ENCODE data around the gene GIPC2.

GIPC2 gene

DNA sequence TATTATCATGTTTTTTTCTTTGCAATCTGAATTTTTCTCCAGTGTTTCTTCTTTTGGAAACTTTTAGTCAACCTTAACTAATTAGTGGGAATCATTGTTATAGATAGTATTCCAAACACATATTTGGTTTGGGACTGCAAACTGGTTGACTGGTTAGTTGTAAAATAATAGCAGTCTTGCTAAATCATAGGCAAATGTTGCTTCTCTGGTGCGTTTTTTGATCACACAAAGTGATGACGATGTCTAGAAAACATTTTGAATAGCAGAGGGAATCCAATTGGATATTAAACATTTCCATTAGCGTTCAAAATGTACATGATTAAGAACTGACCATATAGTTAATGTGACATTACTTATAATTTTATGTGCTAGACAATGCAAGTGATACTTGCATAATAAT is 36.5 kb upstream of the GIPC2 start:
- H3K27me3 ChIP-seq (ENCODE audit: insufficient read depth, poor library complexity, severe bottlenecking) = no peaks in the 10 kb centered on the region
- no peak overlapping the region for H3K4me3 ChIP-seq (replicated peaks; ENCODE audit: insufficient read depth, low read length)
- no peak overlapping the region for H3K27ac ChIP-seq (replicated peaks)
- DNase-seq (ENCODE audit: low read depth in 1 of 2, low spot score in 1 of 2) = no peak
- TF ChIP-seq GABPA (IDR thresholded peaks at IDR 0.05; ENCODE audit: low read depth) = no peak
- no peak for TF ChIP-seq POLR2AphosphoS5 (IDR thresholded peaks at IDR 0.05; ENCODE audit: low read depth)
- TF ChIP-seq, protein P1, sequence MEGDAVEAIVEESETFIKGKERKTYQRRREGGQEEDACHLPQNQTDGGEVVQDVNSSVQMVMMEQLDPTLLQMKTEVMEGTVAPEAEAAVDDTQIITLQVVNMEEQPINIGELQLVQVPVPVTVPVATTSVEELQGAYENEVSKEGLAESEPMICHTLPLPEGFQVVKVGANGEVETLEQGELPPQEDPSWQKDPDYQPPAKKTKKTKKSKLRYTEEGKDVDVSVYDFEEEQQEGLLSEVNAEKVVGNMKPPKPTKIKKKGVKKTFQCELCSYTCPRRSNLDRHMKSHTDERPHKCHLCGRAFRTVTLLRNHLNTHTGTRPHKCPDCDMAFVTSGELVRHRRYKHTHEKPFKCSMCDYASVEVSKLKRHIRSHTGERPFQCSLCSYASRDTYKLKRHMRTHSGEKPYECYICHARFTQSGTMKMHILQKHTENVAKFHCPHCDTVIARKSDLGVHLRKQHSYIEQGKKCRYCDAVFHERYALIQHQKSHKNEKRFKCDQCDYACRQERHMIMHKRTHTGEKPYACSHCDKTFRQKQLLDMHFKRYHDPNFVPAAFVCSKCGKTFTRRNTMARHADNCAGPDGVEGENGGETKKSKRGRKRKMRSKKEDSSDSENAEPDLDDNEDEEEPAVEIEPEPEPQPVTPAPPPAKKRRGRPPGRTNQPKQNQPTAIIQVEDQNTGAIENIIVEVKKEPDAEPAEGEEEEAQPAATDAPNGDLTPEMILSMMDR (IDR thresholded peaks at IDR 0.05; ENCODE audit: insufficient read depth, low read length) = no peak
- TF ChIP-seq SPI1 (IDR thresholded peaks at IDR 0.05; ENCODE audit: borderline replicate concordance, low read depth) = no peak
- TF ChIP-seq, protein P2, sequence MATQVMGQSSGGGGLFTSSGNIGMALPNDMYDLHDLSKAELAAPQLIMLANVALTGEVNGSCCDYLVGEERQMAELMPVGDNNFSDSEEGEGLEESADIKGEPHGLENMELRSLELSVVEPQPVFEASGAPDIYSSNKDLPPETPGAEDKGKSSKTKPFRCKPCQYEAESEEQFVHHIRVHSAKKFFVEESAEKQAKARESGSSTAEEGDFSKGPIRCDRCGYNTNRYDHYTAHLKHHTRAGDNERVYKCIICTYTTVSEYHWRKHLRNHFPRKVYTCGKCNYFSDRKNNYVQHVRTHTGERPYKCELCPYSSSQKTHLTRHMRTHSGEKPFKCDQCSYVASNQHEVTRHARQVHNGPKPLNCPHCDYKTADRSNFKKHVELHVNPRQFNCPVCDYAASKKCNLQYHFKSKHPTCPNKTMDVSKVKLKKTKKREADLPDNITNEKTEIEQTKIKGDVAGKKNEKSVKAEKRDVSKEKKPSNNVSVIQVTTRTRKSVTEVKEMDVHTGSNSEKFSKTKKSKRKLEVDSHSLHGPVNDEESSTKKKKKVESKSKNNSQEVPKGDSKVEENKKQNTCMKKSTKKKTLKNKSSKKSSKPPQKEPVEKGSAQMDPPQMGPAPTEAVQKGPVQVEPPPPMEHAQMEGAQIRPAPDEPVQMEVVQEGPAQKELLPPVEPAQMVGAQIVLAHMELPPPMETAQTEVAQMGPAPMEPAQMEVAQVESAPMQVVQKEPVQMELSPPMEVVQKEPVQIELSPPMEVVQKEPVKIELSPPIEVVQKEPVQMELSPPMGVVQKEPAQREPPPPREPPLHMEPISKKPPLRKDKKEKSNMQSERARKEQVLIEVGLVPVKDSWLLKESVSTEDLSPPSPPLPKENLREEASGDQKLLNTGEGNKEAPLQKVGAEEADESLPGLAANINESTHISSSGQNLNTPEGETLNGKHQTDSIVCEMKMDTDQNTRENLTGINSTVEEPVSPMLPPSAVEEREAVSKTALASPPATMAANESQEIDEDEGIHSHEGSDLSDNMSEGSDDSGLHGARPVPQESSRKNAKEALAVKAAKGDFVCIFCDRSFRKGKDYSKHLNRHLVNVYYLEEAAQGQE (IDR thresholded peaks at IDR 0.05; ENCODE audit: insufficient replicate concordance, low read depth) = no peak

DNA sequence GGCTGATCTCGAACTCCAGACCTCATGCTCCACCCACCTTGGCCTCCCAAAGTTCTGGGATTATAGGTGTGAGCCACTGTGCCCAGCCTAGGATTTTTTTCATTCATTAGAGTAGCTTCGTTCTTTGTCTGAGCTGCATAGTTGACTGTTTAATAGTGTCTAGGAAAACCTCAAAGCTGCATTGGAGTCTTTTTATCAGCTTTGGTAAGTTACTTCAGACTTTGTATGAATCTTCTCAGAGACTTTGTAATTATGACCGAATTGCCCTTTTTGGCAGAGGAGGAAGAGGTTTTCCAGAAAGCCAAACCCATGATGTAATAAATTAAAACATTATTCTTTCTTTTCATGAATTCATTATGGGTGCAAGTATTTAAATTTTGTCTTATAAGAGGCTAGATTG is 35.9 kb upstream of the GIPC2 start:
- Histone ChIP-seq H3K4me3 (replicated peaks; ENCODE audit: insufficient read depth, low read length) (no peak overlapping the region), H3K27ac (replicated peaks) (no peak overlapping the region), H3K27me3 (ENCODE audit: insufficient read depth, poor library complexity, severe bottlenecking) (no peaks in the 10 kb centered on the region)
- no peak for DNase-seq (ENCODE audit: low read depth in 1 of 2, low spot score in 1 of 2)
- TF ChIP-seq, protein P2 (IDR thresholded peaks at IDR 0.05; ENCODE audit: insufficient replicate concordance, low read depth) = no peak
- TF ChIP-seq POLR2AphosphoS5 (IDR thresholded peaks at IDR 0.05; ENCODE audit: low read depth) (no peak), SPI1 (IDR thresholded peaks at IDR 0.05; ENCODE audit: borderline replicate concordance, low read depth) (no peak), GABPA (IDR thresholded peaks at IDR 0.05; ENCODE audit: low read depth) (no peak)
- TF ChIP-seq, protein P1 (IDR thresholded peaks at IDR 0.05; ENCODE audit: insufficient read depth, low read length) = no peak

DNA sequence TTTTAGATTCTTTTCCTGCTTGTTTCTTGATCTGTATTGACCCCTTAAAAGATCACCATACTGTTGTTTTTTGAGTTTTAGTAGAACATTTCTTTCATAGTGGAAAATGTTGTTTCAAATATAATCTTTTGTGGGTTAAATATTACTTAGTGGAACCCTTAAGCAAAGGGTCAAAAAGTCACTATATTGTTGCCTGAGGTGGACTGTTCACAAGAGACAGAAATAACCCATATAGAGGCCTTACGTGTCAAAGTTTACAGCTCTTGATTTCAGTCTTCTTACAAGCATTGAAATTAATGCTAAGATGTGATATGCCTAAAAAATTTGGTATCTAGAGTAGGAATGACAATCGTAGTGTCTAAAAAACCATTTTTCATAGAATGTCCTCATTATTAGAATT is 34.7 kb upstream of the GIPC2 start:
- H3K4me3 ChIP-seq (replicated peaks; ENCODE audit: insufficient read depth, low read length) = no peak overlapping the region
- no peak for TF ChIP-seq POLR2AphosphoS5 (IDR thresholded peaks at IDR 0.05; ENCODE audit: low read depth)
- TF ChIP-seq, protein P2 (IDR thresholded peaks at IDR 0.05; ENCODE audit: insufficient replicate concordance, low read depth) = no peak
- TF ChIP-seq, protein P1 (IDR thresholded peaks at IDR 0.05; ENCODE audit: insufficient read depth, low read length) = no peak
- no peak overlapping the region for H3K27ac ChIP-seq (replicated peaks)
- H3K27me3 ChIP-seq (ENCODE audit: insufficient read depth, poor library complexity, severe bottlenecking) = no peaks in the 10 kb centered on the region
- DNase-seq (ENCODE audit: low read depth in 1 of 2, low spot score in 1 of 2) = no peak
